Panc1 (cell line): ENCODE results near the gene CIC. TPM values are rescaled to one million over a fixed set of nuclear protein-coding genes. Genes with fewer than 3 reads are reported as not detected.

ENCODE experiments used
- ATAC-seq: fragments of 200-7000 bp; cut with Tn5 transposase; 2 replicates; pipeline ENCODE4 v1.9.1; 2020; ENCODE audit warnings: mild to moderate bottlenecking, moderate library complexity
- BruUV-seq: library from RNA; stranded (reverse); fragments of 400-500 nt; replicated peaks from 2 replicates; lab custom pipeline; 2021; lab: Mats Ljungman, UMichigan
- CTCF ChIA-PET: fragments of 300-600 bp; sonication (Branson Sonifier 250); formaldehyde crosslinking; loops from one replicate; lab custom pipeline; 2022; ENCODE audit warnings: antibody characterized with exemption; lab: Charles Lee
- POLR2A ChIA-PET: fragments of 300-600 bp; sonication (Branson Sonifier 250); formaldehyde crosslinking; loops from one replicate; lab custom pipeline; 2022; ENCODE audit warnings: antibody characterized with exemption; lab: Charles Lee
- DNase-seq: peaks from one replicate; pipeline ENCODE4 v3.0.0-alpha.2; 2010; ENCODE audit warnings: low read depth, low spot score
- H3K27ac ChIP-seq: 2 replicates; pipeline ENCODE4 v1.5.1; 2011; ENCODE audit warnings: mild to moderate bottlenecking, low read length, inconsistent platforms
- H3K27me3 ChIP-seq: fragments of 200-500 bp; sonication (Bioruptor generic); 2 replicates; pipeline ENCODE4 v1.6.0; 2014; ENCODE audit warnings: low read length, inconsistent platforms; ENCODE audit not compliant: control insufficient read depth, insufficient read depth
- H3K36me3 ChIP-seq: fragments of 200-500 bp; sonication (Bioruptor generic); 2 replicates; pipeline ENCODE4 v1.5.1; 2014; ENCODE audit warnings: inconsistent platforms, mild to moderate bottlenecking, low read length, moderate library complexity; ENCODE audit not compliant: control insufficient read depth, insufficient read depth
- H3K4me1 ChIP-seq: 2 replicates; pipeline ENCODE4 v1.5.1; 2011; ENCODE audit warnings: inconsistent platforms, mild to moderate bottlenecking, low read length, moderate library complexity; ENCODE audit not compliant: control insufficient read depth, insufficient read depth
- H3K4me3 ChIP-seq, 2 experiments: 2 replicates each; pipeline ENCODE4 v1.5.1; 2011 to 2012; ENCODE audit warnings: low read depth in 2 of 2, low read length in 2 of 2, mild to moderate bottlenecking in 2 of 2, inconsistent platforms in 1 of 2, moderate library complexity in 1 of 2
- H3K9me3 ChIP-seq: fragments of 200-500 bp; sonication (Bioruptor generic); 2 replicates; pipeline ENCODE4 v1.5.1; 2014; ENCODE audit warnings: low read depth, mild to moderate bottlenecking, inconsistent platforms, low read length, moderate library complexity; ENCODE audit not compliant: control insufficient read depth, insufficient read depth
- CTCF ChIP-seq: fragments of 450-650 bp; IDR thresholded peaks from 2 replicates; pipeline ENCODE4 v1.5.1; 2017; ENCODE audit warnings: mild to moderate bottlenecking
- POLR2AphosphoS5 ChIP-seq: IDR thresholded peaks from 2 replicates; pipeline ENCODE4 v1.6.1; 2012; ENCODE audit warnings: mild to moderate bottlenecking, low read depth, low read length, moderate library complexity
- REST ChIP-seq, 2 experiments: IDR thresholded peaks; 2 replicates each; pipeline ENCODE4 v1.6.1; 2011 to 2012; ENCODE audit warnings: low read depth in 2 of 2, control low read depth in 1 of 2, low read length in 1 of 2, mild to moderate bottlenecking in 1 of 2, moderate library complexity in 1 of 2; ENCODE audit not compliant: insufficient read depth in 1 of 2
- SIN3A ChIP-seq: IDR thresholded peaks from 2 replicates; pipeline ENCODE4 v1.6.1; 2012; ENCODE audit warnings: low read depth, mild to moderate bottlenecking, low read length, moderate library complexity, borderline replicate concordance; ENCODE audit not compliant: insufficient read depth
- TCF7L2 ChIP-seq: IDR thresholded peaks from 2 replicates; pipeline ENCODE4 v1.6.1; 2011; ENCODE audit warnings: mild to moderate bottlenecking, low read depth, low read length, inconsistent platforms
- in situ Hi-C: cut with HindIII; loops from 2 replicates; pipeline ENCODE4 v1.10.0; 2016; ENCODE audit warnings: low sequenced_read_pairs, low pct_unique_long_range_greater_than_20kb
- intact Hi-C: fragments of 100-400 bp; cut with micrococcal nuclease; formaldehyde crosslinking; loops from one replicate; pipeline ENCODE4 v1.10.0; 2022; ENCODE audit not compliant: unreplicated experiment
- total RNA-seq: library from RNA; stranded (reverse); gene quantifications from one replicate; pipeline ENCODE4 v1.2.1, GENCODE V29; 2021; ENCODE audit not compliant: unreplicated experiment

The CIC gene
- total RNA-seq, 1 experiment from 2014 or later: 67.4 TPM

GRCh38 chr19:42295831-42296525, 26.9 kb downstream of the CIC start:
- TF ChIP-seq REST (IDR thresholded peaks at IDR 0.05; ENCODE audit: insufficient read depth in 1 of 2, low read depth in 2 of 2, low read length in 1 of 2) (0 out of 4 replicates have a peak, but pooled peaks of 1 of the 2 experiments have one; percentile 27), TCF7L2 (no peak), POLR2AphosphoS5 (peak; percentile 39; the same call in 1 of the 2 replicates), SIN3A (no peak), CTCF (peak; percentile 91)
- in situ Hi-C loops: no loop called here
- intact Hi-C loops: no loop called here
- H3K4me3 ChIP-seq: no peak overlapping the region
- no peaks in the 10 kb centered on the region for H3K9me3 ChIP-seq
- DNase-seq: no peak
- no peaks in the 10 kb centered on the region for H3K27me3 ChIP-seq
- 0 out of 2 replicates have a peak overlapping the region, but pooled peaks have one; percentile 12 for H3K27ac ChIP-seq
- peak; percentile 87 for ATAC-seq
- CTCF ChIA-PET: interaction anchor here (0.5 to 0.6 kb wide), 2 partner anchors 12 to 50 kb away, joined by 3 read pairs; no protein-coding TSS in a partner anchor
- POLR2A ChIA-PET: interaction anchor here (0.5 kb wide), 1 partner anchor 47 kb away, joined by 6 read pairs; no protein-coding TSS in a partner anchor
- H3K4me1 ChIP-seq: no peaks in the 10 kb centered on the region
- H3K36me3 ChIP-seq: no peaks in the 10 kb centered on the region
- no TSS peak for BruUV-seq

- Histone ChIP-seq H3K4me3 (no peak overlapping the region), H3K27ac (no peak overlapping the region), H3K36me3 (no peaks in the 10 kb centered on the region; the same call in 1 of the 2 replicates), H3K4me1 (peaks cover 6% of the 10 kb centered on the region; the same call in 1 of the 2 replicates), H3K9me3 (no peaks in the 10 kb centered on the region), H3K27me3 (no peaks in the 10 kb centered on the region)
- in situ Hi-C loops: no loop called here
- POLR2A ChIA-PET: no interaction called here
- intact Hi-C loops: no loop called here
- ATAC-seq: no peak
- CTCF ChIA-PET: no interaction called here
- DNase-seq: no peak
- BruUV-seq: no TSS peak
- no peak for TF ChIP-seq TCF7L2
- no peak for TF ChIP-seq SIN3A
- TF ChIP-seq REST (IDR thresholded peaks at IDR 0.05; ENCODE audit: insufficient read depth in 1 of 2, low read depth in 2 of 2, low read length in 1 of 2): no peak
- no peak for TF ChIP-seq CTCF
- TF ChIP-seq POLR2AphosphoS5: 0 out of 2 replicates have a peak, but pooled peaks have one; percentile 7
These were observed 28.0 kb downstream of the CIC start for GRCh38 chr19:42297039-42297438.
